NCI-H345 (cell line): Measurements from ENCODE around the gene GLE1.
"Not testable (repeated sequence)": the region's sequence is repeated elsewhere in the genome, so short reads cannot be mapped to it uniquely, and the experiment has no call there.

Experiments used
- DNase-seq: peaks from one replicate; lab custom pipeline; 2025; lab: John Stamatoyannopoulos, UW

The GLE1 gene

GRCh38 chr9:128495804-128496417, 8.6 kb upstream of the GLE1 start:
- DNase-seq: no peak

- DNase-seq: no peak
These were observed 6.5 kb upstream of the GLE1 start for GRCh38 chr9:128497824-128498610.

GRCh38 chr9:128498911-128499310, 5.6 kb upstream of the GLE1 start:
- DNase-seq: no peak

DNA sequence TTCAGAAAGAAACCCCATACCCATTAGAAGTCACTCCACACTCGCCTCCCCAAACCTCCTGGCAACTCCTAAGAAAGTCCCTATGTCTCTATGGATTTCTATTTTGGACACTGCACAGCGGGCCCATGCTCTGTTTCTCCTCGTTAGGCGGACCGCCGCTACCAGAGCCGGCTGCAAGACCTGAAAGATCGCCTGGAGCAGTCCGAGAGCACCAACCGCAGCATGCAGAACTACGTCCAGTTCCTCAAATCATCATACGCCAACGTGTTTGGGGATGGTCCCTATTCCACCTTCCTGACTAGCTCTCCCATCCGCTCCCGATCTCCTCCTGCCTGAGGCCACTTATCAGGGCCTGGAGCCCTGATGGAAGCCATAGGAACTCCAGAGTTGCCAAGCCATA, 4.6 kb upstream of the GLE1 start:
- no peak for DNase-seq

DNA sequence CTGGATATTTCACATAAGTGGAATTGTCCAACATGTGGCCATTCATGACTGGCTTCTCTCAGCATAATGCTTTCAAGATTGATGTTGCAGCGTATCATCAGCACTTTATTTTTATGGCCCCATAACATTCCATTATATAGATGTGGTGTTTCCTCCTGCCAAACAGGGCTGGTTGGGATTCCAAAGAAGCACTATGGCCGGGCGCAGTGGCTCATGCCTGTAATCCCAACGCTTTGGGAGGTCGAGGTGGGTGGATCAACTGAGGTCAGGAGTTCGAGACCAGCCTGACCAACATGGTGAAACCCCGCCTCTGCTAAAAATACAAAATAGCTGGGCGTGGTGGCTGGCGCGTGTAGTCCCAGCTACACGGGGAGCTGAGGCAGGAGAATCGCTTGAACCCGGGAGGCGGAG, 1.1 kb upstream of the GLE1 start:
- DNase-seq: not testable (repeated sequence)

- no peak for DNase-seq
These were observed 649 bp upstream of the GLE1 start for GRCh38 chr9:128503870-128504269.

DNA sequence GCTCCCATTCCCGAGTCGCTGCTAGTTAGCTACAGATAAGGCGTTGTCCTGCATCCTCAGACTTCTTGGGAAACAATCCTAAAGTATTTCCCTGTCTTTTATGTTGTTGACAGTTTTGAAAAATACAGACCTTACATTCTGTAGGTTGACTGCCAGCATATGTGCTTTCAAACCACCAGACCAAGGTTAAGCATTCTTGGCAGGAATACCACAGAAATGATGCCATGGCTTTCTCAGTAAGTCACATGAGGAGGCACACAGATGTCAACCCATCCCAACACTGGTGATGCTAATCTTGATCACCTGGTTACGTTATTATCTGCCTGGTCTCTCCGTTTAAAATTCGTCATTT, 871 bp downstream of the GLE1 start:
- no peak for DNase-seq

DNA sequence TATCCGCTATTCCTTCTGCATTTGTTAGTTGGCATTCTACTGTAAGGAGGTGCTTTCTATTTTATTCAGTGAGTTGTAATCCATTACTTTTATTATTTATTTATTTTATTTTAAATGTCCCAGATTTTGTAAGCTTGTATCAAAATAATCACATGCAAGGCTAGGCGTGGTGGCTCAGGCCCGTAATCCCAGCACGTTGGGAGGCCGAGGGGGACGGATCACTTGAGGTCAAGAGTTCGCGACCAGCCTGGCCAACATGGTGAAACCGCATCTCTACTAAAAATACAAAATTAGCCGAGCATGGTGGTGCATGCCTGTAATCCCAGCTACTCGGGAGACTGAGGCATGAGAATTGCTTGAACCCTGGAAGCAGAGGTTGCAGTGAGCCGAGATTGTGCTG, 1.4 kb downstream of the GLE1 start:
- DNase-seq: not testable (repeated sequence)

GRCh38 chr9:128512820-128513219, 8.3 kb downstream of the GLE1 start:
- DNase-seq: no peak

- DNase-seq: no peak
These were observed 17.4 kb downstream of the GLE1 start for GRCh38 chr9:128521956-128522355.

DNA sequence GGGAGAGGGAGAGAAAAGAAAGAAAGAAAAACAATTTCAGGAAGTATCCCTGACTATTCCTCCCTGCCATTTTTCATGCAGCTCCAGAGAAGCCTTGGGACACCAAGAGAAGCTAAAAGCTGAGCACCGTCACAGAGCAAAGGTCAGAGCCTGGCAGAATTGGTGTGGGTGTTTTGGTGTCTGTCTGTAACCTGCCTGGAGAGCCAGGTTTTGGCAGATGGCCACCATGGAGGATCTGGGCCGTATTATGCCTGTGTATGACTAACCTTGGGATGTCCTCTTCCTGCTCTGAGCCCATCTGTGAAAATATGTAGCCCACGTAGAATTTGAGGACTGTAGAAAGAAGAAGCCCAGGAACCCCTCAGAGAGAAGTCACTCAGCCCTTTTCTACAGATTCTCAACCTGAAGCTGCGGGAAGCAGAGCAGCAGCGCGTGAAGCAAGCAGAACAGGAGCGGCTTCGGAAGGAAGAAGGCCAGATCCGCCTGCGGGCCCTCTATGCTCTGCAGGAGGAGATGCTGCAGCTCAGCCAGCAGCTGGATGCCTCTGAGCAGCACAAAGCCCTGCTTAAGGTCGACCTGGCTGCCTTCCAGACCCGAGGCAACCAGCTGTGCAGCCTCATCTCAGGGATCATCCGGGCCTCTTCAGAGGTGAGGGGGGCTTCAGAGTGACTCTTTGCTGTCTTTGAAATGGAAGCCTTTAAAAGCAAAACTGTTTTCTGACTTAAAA, 18.8 kb downstream of the GLE1 start:
- peak; percentile 78 for DNase-seq

GRCh38 chr9:128526720-128527119, 22.2 kb downstream of the GLE1 start:
- no peak for DNase-seq

DNA sequence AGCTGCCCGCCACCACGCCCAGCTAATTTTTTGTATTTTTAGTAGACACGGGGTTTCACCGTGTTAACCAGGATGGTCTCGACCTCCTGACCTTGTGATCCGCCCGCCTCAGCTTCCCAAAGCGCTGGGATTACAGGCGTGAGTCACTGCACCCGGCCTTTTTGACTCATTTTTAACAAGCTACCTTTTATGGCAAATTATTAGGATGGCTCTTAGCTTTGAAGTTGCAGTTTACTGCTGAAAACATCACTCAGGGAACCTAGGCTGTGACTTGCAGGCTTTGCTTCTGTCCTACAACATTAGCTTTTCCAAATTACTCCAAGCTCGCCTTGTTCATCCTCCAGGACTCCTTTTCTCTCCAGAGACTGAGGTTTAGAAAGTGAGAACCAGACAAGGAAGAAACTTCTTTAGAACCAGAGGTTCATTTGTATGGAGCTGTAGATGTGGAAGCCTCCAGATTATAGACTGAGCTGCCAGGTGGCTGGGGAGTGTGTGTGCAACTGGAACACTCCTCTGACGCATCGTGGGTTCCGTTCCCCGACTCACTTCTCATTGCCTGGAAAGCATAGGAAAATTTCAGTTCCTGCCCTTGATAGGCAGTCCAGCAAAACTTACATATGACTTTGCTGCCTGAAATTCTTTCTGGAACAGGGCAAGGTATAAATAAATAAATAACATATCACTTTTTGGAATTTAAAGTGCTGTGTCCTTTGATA, 24.1 kb downstream of the GLE1 start:
- no peak for DNase-seq

DNA sequence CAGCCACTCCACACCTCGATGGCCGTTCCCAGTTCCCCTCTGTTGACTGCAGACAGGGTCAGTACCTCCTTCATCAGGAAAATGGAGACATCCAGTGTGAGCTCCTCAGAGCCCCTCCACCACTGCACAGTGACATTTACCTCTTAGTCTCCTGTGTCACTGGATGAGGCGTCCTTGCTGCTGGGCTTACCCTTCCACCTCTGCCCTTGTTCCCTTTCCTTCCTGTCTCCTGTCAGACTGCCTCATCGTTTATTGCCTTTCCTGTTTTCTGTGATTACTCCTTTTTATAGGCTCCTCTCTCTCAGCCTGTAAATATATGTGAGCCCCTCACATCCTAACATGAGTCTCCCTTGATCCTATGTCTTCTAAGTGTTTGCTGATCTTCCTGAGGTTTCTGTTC, 24.7 kb downstream of the GLE1 start:
- no peak for DNase-seq

- DNase-seq: no peak
These were observed 28.1 kb downstream of the GLE1 start for GRCh38 chr9:128532581-128532980.

- no peak for DNase-seq
These were observed 36.3 kb downstream of the GLE1 start for GRCh38 chr9:128540634-128541360.

GRCh38 chr9:128546504-128546903, 42.0 kb downstream of the GLE1 start:
- no peak for DNase-seq

- no peak for DNase-seq
These were observed 44.4 kb downstream of the GLE1 start for GRCh38 chr9:128548876-128549275.

- DNase-seq: no peak
These were observed 45.7 kb downstream of the GLE1 start for GRCh38 chr9:128550226-128550625.

GRCh38 chr9:128550770-128551656, 46.5 kb downstream of the GLE1 start:
- no peak for DNase-seq

DNA sequence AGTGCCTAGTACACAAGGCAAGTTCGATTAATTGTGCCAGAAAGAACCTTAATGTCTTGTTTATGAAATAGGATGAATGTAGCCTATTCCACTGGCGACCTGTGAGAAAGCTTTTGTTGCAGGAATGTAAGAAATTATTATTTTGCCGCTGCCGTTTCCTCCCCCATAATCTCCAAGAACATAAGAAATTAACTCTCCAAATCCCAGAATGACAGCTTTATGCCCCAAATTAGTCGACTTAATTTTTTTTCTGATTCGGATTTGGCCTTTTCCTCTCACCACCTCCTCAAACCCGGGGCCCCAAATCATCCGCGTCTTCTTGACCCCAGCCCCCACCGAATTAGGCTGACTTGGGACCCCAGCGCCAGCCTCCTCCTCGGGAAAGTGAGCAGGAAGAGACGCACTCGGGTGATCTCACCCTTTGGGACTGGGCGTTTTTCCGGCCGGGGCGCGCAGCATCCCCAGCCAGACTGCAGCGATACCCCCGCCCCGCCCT, 47.2 kb downstream of the GLE1 start:
- DNase-seq: no peak
